PC-9 (cell line): Measurements from ENCODE around the gene SFI1.

Source experiments
- CTCF ChIP-seq: fragments of 200-600 bp; sonication (generic); conservative IDR thresholded peaks from 2 replicates; pipeline ENCODE4 v1.6.1; 2017; ENCODE audit warnings: mixed run types, antibody characterized with exemption, mild to moderate bottlenecking, moderate library complexity
- EZH2 ChIP-seq: fragments of 200-600 bp; sonication (generic); IDR thresholded peaks from 2 replicates; pipeline ENCODE4 v1.8.0; 2017; ENCODE audit warnings: antibody characterized with exemption, low read depth

- no peak for TF ChIP-seq CTCF
- TF ChIP-seq EZH2: no peak
Observed at GRCh38 chr22:31605851-31606585, 109.7 kb downstream of the SFI1 start.
